HG03432 (cell line): ENCODE data around the gene IL10.

ENCODE experiments used
- ATAC-seq: cut with Tn5 transposase; IDR thresholded peaks from one replicate; pipeline ENCODE4 v1.9.1; 2021; ENCODE audit warnings: mild to moderate bottlenecking, moderate library complexity; ENCODE audit not compliant: unreplicated experiment

The IL10 gene

GRCh38 chr1:206737729-206738201, 34.5 kb downstream of the IL10 start:
- no peak for ATAC-seq

- no peak for ATAC-seq
Observed at GRCh38 chr1:206736878-206737728, 35.2 kb downstream of the IL10 start.

- no peak for ATAC-seq
Observed at GRCh38 chr1:206735553-206736031, 36.7 kb downstream of the IL10 start.

- peak; percentile 26 for ATAC-seq
Observed at GRCh38 chr1:206734499-206735142, 37.7 kb downstream of the IL10 start.

- ATAC-seq: no peak
Observed at GRCh38 chr1:206732992-206733391, 39.3 kb downstream of the IL10 start.

- ATAC-seq: no peak
Observed at GRCh38 chr1:206732508-206732907, 39.8 kb downstream of the IL10 start.

- ATAC-seq: no peak
Observed at GRCh38 chr1:206729507-206729906, 42.8 kb downstream of the IL10 start.

GRCh38 chr1:206729050-206729449, 43.2 kb downstream of the IL10 start:
- no peak for ATAC-seq

GRCh38 chr1:206728697-206728987, 43.7 kb downstream of the IL10 start:
- no peak for ATAC-seq

- ATAC-seq: no peak
Observed at GRCh38 chr1:206727981-206728696, 44.2 kb downstream of the IL10 start.

- ATAC-seq: no peak
Observed at GRCh38 chr1:206725109-206725963, 47.0 kb downstream of the IL10 start.

GRCh38 chr1:206723805-206724472, 48.4 kb downstream of the IL10 start:
- no peak for ATAC-seq

- no peak for ATAC-seq
Observed at GRCh38 chr1:206723462-206723804, 48.9 kb downstream of the IL10 start.

- ATAC-seq: no peak
Observed at GRCh38 chr1:206722751-206723461, 49.4 kb downstream of the IL10 start.

- no peak for ATAC-seq
Observed at GRCh38 chr1:206721454-206721853, 50.8 kb downstream of the IL10 start.

- peak; percentile 43 for ATAC-seq
Observed at GRCh38 chr1:206719169-206719839, 53.0 kb downstream of the IL10 start.

GRCh38 chr1:206717674-206717989, 54.7 kb downstream of the IL10 start:
- no peak for ATAC-seq
